Measurements from ENCODE around the gene LCAT. TPM values are rescaled to one million over a fixed set of nuclear protein-coding genes. Genes with fewer than 3 reads are reported as not detected.

The LCAT gene
- total and polyA plus RNA-seq, 9 of the 15 experiments (the other 6 are each of a cell fraction or from before 2014, with no cell fraction given) = 0.46 to 21.0 (median 5.0) TPM

- TF ChIP-seq, protein P1, sequence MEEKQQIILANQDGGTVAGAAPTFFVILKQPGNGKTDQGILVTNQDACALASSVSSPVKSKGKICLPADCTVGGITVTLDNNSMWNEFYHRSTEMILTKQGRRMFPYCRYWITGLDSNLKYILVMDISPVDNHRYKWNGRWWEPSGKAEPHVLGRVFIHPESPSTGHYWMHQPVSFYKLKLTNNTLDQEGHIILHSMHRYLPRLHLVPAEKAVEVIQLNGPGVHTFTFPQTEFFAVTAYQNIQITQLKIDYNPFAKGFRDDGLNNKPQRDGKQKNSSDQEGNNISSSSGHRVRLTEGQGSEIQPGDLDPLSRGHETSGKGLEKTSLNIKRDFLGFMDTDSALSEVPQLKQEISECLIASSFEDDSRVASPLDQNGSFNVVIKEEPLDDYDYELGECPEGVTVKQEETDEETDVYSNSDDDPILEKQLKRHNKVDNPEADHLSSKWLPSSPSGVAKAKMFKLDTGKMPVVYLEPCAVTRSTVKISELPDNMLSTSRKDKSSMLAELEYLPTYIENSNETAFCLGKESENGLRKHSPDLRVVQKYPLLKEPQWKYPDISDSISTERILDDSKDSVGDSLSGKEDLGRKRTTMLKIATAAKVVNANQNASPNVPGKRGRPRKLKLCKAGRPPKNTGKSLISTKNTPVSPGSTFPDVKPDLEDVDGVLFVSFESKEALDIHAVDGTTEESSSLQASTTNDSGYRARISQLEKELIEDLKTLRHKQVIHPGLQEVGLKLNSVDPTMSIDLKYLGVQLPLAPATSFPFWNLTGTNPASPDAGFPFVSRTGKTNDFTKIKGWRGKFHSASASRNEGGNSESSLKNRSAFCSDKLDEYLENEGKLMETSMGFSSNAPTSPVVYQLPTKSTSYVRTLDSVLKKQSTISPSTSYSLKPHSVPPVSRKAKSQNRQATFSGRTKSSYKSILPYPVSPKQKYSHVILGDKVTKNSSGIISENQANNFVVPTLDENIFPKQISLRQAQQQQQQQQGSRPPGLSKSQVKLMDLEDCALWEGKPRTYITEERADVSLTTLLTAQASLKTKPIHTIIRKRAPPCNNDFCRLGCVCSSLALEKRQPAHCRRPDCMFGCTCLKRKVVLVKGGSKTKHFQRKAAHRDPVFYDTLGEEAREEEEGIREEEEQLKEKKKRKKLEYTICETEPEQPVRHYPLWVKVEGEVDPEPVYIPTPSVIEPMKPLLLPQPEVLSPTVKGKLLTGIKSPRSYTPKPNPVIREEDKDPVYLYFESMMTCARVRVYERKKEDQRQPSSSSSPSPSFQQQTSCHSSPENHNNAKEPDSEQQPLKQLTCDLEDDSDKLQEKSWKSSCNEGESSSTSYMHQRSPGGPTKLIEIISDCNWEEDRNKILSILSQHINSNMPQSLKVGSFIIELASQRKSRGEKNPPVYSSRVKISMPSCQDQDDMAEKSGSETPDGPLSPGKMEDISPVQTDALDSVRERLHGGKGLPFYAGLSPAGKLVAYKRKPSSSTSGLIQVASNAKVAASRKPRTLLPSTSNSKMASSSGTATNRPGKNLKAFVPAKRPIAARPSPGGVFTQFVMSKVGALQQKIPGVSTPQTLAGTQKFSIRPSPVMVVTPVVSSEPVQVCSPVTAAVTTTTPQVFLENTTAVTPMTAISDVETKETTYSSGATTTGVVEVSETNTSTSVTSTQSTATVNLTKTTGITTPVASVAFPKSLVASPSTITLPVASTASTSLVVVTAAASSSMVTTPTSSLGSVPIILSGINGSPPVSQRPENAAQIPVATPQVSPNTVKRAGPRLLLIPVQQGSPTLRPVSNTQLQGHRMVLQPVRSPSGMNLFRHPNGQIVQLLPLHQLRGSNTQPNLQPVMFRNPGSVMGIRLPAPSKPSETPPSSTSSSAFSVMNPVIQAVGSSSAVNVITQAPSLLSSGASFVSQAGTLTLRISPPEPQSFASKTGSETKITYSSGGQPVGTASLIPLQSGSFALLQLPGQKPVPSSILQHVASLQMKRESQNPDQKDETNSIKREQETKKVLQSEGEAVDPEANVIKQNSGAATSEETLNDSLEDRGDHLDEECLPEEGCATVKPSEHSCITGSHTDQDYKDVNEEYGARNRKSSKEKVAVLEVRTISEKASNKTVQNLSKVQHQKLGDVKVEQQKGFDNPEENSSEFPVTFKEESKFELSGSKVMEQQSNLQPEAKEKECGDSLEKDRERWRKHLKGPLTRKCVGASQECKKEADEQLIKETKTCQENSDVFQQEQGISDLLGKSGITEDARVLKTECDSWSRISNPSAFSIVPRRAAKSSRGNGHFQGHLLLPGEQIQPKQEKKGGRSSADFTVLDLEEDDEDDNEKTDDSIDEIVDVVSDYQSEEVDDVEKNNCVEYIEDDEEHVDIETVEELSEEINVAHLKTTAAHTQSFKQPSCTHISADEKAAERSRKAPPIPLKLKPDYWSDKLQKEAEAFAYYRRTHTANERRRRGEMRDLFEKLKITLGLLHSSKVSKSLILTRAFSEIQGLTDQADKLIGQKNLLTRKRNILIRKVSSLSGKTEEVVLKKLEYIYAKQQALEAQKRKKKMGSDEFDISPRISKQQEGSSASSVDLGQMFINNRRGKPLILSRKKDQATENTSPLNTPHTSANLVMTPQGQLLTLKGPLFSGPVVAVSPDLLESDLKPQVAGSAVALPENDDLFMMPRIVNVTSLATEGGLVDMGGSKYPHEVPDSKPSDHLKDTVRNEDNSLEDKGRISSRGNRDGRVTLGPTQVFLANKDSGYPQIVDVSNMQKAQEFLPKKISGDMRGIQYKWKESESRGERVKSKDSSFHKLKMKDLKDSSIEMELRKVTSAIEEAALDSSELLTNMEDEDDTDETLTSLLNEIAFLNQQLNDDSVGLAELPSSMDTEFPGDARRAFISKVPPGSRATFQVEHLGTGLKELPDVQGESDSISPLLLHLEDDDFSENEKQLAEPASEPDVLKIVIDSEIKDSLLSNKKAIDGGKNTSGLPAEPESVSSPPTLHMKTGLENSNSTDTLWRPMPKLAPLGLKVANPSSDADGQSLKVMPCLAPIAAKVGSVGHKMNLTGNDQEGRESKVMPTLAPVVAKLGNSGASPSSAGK (IDR thresholded peaks at IDR 0.05) = peak; percentile 93
- TF ChIP-seq ZNF395 (CRISPR knock-in tag; IDR thresholded peaks at IDR 0.05) = peak; percentile 86; the same call in 1 of the 2 replicates
- peak; percentile 75 for TF ChIP-seq GABPB1 (CRISPR knock-in tag; IDR thresholded peaks at IDR 0.05)
- TF ChIP-seq SMARCE1 (IDR thresholded peaks at IDR 0.05) = no peak
- no peak for TF ChIP-seq ZNF146 (CRISPR knock-in tag; IDR thresholded peaks at IDR 0.05; ENCODE audit: unreplicated experiment)
- TF ChIP-seq ZKSCAN3 (CRISPR knock-in tag; IDR thresholded peaks at IDR 0.05) = no peak
- TF ChIP-seq ZNF354B (CRISPR knock-in tag; IDR thresholded peaks at IDR 0.05) = no peak
- TF ChIP-seq KHSRP (IDR thresholded peaks at IDR 0.05) = no peak
- no peak for TF ChIP-seq CAMTA2 (CRISPR knock-in tag; conservative IDR thresholded peaks at IDR 0.05)
- TF ChIP-seq HMG20A (CRISPR knock-in tag; conservative IDR thresholded peaks at IDR 0.05) = no peak
- TF ChIP-seq ZBTB1 (CRISPR knock-in tag; IDR thresholded peaks at IDR 0.05; ENCODE audit: borderline replicate concordance, low read depth) = no peak
- TF ChIP-seq ZNF695 (CRISPR knock-in tag; IDR thresholded peaks at IDR 0.05) = no peak
- no peak for TF ChIP-seq HNRNPH1 (optimal IDR thresholded peaks at IDR 0.05; ENCODE audit: low read depth, low read length)
- 0 out of 2 replicates have a peak, but pooled peaks have one; percentile 74 for TF ChIP-seq CREB3 (tag; conservative IDR thresholded peaks at IDR 0.05; ENCODE audit: low read depth)
These were observed 49.5 kb upstream of the LCAT start (continued) for GRCh38 chr16:67993207-67994039.
